KMS-11 (cell line): ENCODE measurements around the gene CHST8.

Experiments
- H2AFZ ChIP-seq: fragments of 200-600 bp; sonication (generic); 2 replicates; pipeline ENCODE4 v1.6.1; 2016; ENCODE audit warnings: antibody characterized with exemption, mixed run types, low read depth
- H3K27ac ChIP-seq: fragments of 200-600 bp; sonication (generic); 2 replicates; pipeline ENCODE4 v1.6.1; 2016; ENCODE audit warnings: mild to moderate bottlenecking, mixed run types
- H3K27me3 ChIP-seq: fragments of 200-600 bp; sonication (generic); 2 replicates; pipeline ENCODE4 v1.6.1; 2017; ENCODE audit warnings: mild to moderate bottlenecking, low read depth, mixed run types, moderate library complexity; ENCODE audit not compliant: insufficient read depth
- H3K36me3 ChIP-seq: fragments of 200-600 bp; sonication (generic); 2 replicates; pipeline ENCODE4 v1.6.1; 2017; ENCODE audit warnings: mild to moderate bottlenecking, mixed run types; ENCODE audit not compliant: insufficient read depth
- H3K4me1 ChIP-seq: fragments of 200-600 bp; sonication (generic); 2 replicates; pipeline ENCODE4 v1.6.1; 2016; ENCODE audit warnings: mild to moderate bottlenecking, low read depth, mixed run types; ENCODE audit not compliant: poor library complexity, severe bottlenecking
- H3K4me2 ChIP-seq: fragments of 200-600 bp; sonication (generic); 2 replicates; pipeline ENCODE4 v1.7.0; 2016; ENCODE audit warnings: mild to moderate bottlenecking, mixed run types
- H3K4me3 ChIP-seq: fragments of 200-600 bp; sonication (generic); IDR thresholded peaks from 2 replicates; pipeline ENCODE4 v1.6.1; 2017; ENCODE audit warnings: low read depth, low read length, mixed read lengths; ENCODE audit not compliant: insufficient read depth
- H3K79me2 ChIP-seq: fragments of 200-600 bp; sonication (generic); 2 replicates; pipeline ENCODE4 v1.6.1; 2016; ENCODE audit warnings: low read depth, mixed run types; ENCODE audit not compliant: insufficient read depth
- H3K9ac ChIP-seq: fragments of 200-600 bp; sonication (generic); 2 replicates; pipeline ENCODE4 v1.6.1; 2016; ENCODE audit warnings: mild to moderate bottlenecking, mixed run types
- H4K20me1 ChIP-seq: fragments of 200-600 bp; sonication (generic); 2 replicates; pipeline ENCODE4 v1.6.1; 2016; ENCODE audit warnings: mild to moderate bottlenecking, mixed run types; ENCODE audit not compliant: insufficient read depth
- TF ChIP-seq, protein P1 (sequence below): fragments of 200-600 bp; sonication (generic); conservative IDR thresholded peaks from 2 replicates; pipeline ENCODE4 v1.6.1; 2017; ENCODE audit warnings: low read depth, mild to moderate bottlenecking, antibody characterized with exemption, low read length, moderate library complexity, mixed read lengths

The CHST8 gene

DNA sequence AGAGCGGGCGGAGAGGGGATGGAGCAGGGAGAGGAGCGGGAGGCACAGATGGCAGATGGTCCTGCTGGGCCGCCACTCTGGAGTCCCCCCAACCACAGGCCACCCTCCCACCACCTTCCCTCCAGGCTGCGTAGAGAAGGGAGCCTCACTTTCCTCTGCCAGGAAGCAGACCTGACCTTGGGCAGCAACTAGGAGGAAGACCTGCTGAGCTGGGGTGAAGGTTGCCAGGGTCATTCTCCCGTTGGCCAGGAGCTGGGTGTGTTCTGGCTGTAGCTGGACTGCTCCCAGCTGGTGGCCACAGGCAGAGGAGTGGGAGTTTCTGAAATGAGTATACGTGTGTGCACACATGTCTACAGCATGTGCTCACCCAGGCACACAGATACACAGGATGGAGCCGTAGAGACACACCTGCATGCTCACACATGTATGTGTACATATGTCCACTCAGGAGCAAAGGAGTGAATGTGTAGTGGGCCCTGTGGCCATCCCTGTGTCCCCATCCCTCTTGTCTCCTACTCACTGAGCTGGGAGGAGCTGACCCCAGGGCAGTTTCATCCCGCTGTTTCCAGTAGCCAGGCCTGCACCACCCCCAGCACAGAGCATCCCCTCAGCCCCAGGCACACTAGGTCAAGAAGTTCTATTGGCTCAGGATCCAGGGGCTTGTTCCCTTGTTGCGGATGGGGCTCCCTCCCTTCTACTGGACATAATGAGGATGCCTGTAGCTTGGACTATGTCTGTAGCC lies 53.0 kb downstream of the CHST8 start:
- Histone ChIP-seq H3K4me1 (no peaks in the 10 kb centered on the region), H2AFZ (no peak overlapping the region), H3K4me2 (no peak overlapping the region), H3K27me3 (0 out of 2 replicates have a peak, but pooled peaks cover 3% of the 10 kb centered on the region), H4K20me1 (no peaks in the 10 kb centered on the region), H3K9ac (no peak overlapping the region), H3K79me2 (no peaks in the 10 kb centered on the region), H3K27ac (no peak overlapping the region), H3K4me3 (no peak overlapping the region), H3K36me3 (no peaks in the 10 kb centered on the region)
- TF ChIP-seq, protein P1, sequence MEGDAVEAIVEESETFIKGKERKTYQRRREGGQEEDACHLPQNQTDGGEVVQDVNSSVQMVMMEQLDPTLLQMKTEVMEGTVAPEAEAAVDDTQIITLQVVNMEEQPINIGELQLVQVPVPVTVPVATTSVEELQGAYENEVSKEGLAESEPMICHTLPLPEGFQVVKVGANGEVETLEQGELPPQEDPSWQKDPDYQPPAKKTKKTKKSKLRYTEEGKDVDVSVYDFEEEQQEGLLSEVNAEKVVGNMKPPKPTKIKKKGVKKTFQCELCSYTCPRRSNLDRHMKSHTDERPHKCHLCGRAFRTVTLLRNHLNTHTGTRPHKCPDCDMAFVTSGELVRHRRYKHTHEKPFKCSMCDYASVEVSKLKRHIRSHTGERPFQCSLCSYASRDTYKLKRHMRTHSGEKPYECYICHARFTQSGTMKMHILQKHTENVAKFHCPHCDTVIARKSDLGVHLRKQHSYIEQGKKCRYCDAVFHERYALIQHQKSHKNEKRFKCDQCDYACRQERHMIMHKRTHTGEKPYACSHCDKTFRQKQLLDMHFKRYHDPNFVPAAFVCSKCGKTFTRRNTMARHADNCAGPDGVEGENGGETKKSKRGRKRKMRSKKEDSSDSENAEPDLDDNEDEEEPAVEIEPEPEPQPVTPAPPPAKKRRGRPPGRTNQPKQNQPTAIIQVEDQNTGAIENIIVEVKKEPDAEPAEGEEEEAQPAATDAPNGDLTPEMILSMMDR: no peak

DNA sequence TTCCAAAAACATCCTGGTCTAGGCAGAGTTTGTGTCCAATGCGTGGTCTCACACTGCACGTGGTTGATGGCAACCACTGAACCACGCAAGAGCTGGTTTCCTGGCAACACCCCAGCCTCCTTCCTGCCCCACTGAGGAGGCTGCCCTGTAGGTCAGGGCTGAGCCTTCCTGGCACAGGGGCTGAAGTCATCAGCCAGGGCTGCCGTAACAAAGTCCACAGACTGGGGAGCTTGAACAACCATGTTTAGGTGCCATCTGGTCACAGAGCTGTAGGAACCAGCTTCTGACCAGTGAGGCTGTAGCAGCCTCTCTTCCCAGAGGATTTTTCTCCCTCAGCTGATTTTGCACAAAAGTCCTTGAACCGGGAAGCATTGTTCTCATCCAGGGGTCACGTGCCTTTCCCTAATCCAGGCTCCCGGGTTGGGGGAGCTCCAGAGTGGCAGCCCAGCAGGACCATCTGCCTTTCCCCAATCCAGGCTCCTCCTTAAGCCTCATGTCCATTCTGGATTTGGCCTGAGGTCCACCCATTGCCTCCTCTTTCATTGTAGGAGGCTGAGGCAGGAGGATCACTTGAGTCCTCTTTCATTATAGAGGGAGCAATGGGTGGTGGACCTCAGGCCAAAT lies 53.9 kb downstream of the CHST8 start:
- TF ChIP-seq, protein P1: no peak
- no peak overlapping the region for H3K27ac ChIP-seq
- no peak overlapping the region for H3K9ac ChIP-seq
- H3K27me3 ChIP-seq: 0 out of 2 replicates have a peak, but pooled peaks cover 3% of the 10 kb centered on the region
- no peaks in the 10 kb centered on the region for H3K4me1 ChIP-seq
- H2AFZ ChIP-seq: no peak overlapping the region
- no peaks in the 10 kb centered on the region for H3K36me3 ChIP-seq
- H3K4me2 ChIP-seq: no peak overlapping the region
- H3K4me3 ChIP-seq: no peak overlapping the region
- no peaks in the 10 kb centered on the region for H3K79me2 ChIP-seq
- no peaks in the 10 kb centered on the region for H4K20me1 ChIP-seq

DNA sequence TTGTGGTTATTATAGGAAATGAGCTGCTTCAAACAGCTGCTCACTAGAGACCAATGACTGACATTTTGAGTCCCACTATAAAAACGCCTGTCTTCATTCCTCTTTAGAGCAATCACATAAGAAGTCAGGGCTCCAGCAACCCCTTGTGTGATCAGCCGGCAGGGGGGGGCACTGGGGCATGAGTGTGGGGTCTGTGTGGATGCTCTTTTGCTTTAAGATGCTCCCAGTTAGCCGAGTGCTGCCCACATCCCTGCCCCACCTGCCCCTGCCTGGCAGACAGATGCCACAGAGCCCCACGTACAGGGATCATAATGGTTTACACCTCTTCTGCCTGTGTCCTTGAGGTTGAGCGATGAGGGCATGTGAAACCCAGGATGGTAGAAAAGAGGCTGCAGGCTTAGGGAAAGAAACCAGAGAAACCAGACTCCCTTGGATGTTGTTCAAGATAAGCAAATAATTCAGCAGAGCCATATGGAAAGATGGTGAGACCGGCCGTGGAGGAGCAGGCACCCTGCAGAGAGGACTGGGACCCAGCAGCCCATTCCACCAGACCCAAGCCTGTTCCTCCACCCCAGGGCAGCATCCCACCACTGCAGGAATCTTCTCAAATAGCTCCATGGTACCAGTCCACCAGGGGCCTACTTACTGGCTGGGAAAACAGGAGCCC lies 55.4 kb downstream of the CHST8 start:
- no peak overlapping the region for H3K9ac ChIP-seq
- H3K36me3 ChIP-seq: no peaks in the 10 kb centered on the region
- no peaks in the 10 kb centered on the region for H3K4me1 ChIP-seq
- no peaks in the 10 kb centered on the region for H3K27me3 ChIP-seq
- H3K4me2 ChIP-seq: no peak overlapping the region
- no peak overlapping the region for H3K4me3 ChIP-seq
- H2AFZ ChIP-seq: no peak overlapping the region
- TF ChIP-seq, protein P1: no peak
- no peaks in the 10 kb centered on the region for H3K79me2 ChIP-seq
- H4K20me1 ChIP-seq: no peaks in the 10 kb centered on the region
- H3K27ac ChIP-seq: no peak overlapping the region

DNA sequence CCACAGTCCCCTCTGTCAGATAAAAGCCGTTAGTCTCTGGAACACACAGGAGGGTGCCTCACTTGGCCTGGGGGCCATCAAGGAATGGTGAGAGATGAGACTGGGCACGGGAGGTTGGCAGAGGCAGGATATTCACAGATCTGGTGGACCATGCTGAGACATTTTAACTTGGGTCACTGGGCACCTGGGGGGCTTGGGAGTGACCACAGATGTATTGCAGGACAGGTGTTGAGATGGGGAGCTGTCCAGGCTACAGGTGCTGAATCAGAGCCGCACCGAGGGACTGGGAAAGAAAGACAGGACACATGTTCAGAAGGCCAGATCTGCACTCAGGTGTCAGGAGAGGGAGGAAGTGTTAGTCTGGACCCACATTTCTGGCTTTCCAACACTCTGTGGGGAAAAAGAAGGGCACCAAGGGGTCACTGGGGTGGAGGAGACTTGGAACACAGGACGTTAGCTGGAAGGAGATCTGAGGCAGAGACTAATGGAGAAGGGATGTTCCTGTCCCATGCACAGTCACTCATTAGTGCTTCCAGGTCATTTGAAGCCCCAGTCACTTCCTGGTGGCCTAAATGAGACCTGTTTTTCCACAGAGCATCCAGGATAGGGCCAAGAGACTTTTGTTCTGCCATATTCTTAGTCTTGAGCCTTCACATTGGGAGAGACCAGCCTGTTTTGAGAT lies 56.1 kb downstream of the CHST8 start:
- TF ChIP-seq, protein P1: no peak
- no peak overlapping the region for H3K9ac ChIP-seq
- H3K79me2 ChIP-seq: no peaks in the 10 kb centered on the region
- no peak overlapping the region for H3K27ac ChIP-seq
- H3K36me3 ChIP-seq: no peaks in the 10 kb centered on the region
- H3K4me3 ChIP-seq: no peak overlapping the region
- H3K27me3 ChIP-seq: no peaks in the 10 kb centered on the region
- H4K20me1 ChIP-seq: no peaks in the 10 kb centered on the region
- no peaks in the 10 kb centered on the region for H3K4me1 ChIP-seq
- H3K4me2 ChIP-seq: no peak overlapping the region
- no peak overlapping the region for H2AFZ ChIP-seq
